ENCODE measurements around the gene RFPL1.

DNA sequence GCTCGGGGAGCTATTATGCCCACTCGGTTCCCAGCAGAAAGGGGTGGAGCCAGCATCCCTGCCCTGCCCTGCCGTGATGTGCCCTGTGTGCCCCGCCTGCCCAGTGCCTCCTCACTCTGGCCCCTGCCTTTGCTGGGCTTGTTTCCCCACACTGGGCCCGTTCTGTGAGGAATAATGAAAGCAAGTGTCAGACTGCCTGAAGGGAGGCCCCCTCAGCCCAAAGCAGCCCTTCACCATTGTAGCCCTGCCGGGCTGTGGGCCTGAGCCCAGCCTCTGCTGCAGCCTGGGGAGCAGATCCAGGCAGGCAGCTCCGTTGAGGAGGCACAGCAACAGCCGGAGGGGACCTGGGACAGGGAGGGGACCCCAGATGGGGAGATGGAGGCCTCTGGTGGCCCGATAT is 21.4 kb downstream of the RFPL1 start:
- no peak for TF ChIP-seq CTCF (conservative IDR thresholded peaks at IDR 0.05)
- TF ChIP-seq EZH2 (IDR thresholded peaks at IDR 0.05; ENCODE audit: low read depth): no peak

Measured in PC-9 (cell line).